HG03103 (cell line): ENCODE data around the gene CDIPT.

Source experiments
- ATAC-seq: cut with Tn5 transposase; IDR thresholded peaks from one replicate; pipeline ENCODE4 v1.9.1; 2021; ENCODE audit warnings: low read depth; ENCODE audit not compliant: unreplicated experiment

CDIPT gene

DNA sequence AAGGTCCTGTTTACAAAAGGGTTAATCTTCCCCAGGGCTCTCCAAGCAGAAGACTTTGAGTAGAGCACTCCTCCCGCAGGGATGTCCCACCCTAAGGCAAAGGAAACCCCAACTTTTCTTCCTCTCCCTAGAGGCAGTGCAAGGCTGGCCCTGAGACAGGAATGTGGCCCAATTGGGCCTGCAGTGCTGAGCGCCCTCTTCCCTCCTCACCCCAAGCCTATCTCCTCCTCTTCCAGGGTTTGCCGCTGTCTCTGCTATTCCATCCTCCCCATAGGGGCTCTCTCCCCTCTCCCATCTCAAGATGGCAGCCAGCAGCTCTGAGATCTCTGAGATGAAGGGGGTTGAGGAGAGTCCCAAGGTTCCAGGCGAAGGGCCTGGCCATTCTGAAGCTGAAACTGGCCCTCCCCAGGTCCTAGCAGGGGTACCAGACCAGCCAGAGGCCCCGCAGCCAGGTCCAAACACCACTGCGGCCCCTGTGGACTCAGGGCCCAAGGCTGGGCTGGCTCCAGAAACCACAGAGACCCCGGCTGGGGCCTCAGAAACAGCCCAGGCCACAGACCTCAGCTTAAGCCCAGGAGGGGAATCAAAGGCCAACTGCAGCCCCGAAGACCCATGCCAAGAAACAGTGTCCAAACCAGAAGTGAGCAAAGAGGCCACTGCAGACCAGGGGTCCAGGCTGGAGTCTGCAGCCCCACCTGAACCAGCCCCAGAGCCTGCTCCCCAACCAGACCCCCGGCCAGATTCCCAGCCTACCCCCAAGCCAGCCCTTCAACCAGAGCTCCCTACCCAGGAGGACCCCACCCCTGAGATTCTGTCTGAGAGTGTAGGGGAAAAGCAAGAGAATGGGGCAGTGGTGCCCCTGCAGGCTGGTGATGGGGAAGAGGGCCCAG, 50.0 kb downstream of the CDIPT start:
- ATAC-seq, result no peak

DNA sequence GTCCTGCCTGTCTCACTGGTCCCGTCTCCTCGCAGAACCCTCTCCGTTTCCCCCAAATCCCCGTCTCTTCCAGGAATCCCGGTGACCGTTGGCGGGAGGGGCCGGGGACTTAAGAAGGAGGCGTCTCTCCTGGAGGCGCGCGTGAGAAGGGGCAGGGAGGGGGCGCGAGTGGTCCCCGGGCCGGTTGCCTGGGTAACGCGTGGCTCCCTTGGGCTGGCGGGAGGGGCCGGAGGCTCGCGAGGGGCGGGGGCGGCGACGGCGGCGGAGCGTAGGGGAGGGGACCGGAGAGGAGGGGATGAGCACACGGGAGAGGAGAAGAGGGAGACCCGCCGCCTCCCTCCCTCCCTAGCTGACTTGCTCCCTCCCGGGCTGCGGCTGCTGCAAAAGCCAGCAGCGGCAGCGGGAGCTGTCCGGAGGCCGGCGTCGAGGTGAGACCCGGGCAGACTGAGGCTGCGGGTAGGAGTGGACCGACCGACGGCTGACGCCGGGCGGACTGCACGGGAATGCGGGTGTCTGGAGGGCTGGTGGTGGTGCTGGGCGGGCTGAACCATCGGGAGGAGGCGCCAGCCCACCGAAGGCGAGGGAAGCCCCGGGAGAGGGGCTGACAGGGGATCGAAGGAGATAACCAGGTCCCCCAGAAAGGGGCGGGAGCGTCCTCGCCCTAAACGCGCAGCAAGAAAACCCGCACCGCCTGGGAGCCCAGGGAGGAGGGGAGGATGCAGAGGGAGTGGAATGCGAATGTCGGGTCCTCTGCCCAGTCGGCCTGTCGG, 50.9 kb downstream of the CDIPT start, which contains the start of gene PRRT2:
TSS of gene PRRT2 (plus strand) at position 298 of the 770 bp plus-strand sequence. CDS start 862 bp downstream, outside the sequence.
- no peak for ATAC-seq

DNA sequence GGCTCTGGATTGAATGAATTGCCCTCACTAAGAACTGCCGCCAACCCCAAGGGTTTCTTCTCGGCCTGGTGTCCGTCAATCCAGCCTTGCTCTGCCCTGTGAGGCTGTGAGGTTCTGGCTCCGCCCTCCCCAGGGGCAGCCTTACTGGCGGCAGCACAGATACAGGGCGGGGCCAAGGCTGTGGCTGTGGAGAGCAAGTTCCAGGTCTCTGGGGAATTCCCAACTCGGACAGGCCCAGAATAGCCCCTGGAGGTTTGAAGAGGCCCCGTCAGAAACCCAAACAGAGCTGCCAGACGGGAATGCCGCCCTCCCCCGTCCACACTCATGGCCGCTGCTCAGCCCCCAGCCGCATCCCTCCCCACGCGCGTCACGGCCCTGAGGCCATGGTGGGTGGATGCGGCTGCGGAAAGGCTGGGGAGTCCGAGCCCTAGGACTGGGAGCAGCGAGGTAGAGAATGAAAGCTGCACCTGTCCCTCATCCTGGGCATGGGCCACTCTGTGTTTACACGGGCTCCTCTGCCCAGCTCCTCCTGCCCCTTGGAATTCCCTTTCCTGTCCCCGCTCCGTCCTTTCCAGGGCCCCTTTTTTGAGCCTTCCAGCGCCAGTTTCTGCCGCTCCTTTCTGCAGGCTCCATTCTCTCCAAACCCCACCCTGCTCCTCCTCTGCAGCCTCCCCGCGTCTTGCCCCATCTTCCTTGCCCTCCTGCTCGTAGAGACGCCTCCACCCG, 51.7 kb downstream of the CDIPT start:
- peak; percentile 26 for ATAC-seq

DNA sequence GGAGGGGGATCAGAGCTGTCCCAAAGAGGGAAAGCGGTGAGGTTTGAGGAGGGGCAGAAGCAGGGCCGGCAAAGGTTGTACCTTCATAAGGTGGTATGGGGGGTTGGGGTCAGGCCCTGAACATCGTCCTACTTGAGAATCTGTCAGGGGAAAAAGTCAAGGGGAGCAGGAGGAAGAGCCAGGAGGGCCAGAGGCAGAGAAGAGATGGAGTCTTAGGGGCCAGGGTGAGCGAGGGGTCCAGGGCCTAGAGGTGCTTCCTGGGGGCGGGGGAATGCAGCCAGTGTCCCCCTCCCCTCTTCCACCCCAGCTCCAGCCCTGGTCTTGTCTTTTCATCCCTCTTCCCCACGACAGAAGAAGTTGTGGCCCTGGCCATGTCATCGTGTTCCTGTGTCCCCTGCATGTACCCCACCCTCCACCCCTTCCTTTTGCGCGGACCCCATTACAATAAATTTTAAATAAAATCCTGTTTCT, 52.3 kb downstream of the CDIPT start:
- ATAC-seq, result no peak

DNA sequence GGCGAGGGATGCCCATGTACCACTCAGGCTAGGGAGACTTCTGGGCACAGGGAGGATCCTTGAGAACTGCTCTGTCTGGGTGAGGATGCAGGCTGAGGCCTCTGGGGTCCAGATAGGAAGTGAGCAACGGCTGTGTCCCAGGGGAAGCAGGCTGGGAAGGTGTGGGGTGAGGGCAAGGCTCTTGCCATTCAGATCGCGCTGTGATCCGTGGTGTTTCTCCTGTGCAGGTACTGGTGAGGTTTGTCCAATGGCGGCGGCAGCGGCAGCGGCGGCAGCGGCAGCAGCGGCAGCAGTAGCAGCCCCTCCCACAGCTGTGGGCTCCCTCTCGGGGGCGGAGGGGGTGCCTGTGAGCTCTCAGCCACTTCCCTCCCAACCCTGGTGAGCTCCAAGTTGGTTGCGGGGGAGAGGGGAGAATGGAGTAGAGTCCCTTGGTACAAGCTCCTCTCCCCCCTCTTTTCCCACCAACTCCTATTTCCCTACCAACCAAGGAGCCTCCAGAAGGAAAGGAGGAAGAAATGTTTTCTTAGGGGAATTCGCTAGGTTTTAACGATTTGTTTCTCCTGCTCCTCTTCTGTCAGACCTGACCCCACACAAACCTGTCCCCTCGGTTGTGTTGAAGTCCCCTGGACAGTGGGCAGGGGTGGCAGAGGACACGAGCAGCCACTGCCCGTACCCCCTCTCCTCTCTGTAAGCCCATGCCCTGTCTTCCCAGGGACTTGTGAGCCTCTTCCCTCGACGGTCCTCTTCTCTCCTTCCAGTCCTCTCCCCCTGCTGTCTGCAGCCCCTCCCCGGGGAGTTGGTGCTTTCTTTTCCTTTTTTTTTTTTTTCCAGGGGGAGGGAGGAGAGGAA, 53.0 kb downstream of the CDIPT start:
- ATAC-seq, result no peak

DNA sequence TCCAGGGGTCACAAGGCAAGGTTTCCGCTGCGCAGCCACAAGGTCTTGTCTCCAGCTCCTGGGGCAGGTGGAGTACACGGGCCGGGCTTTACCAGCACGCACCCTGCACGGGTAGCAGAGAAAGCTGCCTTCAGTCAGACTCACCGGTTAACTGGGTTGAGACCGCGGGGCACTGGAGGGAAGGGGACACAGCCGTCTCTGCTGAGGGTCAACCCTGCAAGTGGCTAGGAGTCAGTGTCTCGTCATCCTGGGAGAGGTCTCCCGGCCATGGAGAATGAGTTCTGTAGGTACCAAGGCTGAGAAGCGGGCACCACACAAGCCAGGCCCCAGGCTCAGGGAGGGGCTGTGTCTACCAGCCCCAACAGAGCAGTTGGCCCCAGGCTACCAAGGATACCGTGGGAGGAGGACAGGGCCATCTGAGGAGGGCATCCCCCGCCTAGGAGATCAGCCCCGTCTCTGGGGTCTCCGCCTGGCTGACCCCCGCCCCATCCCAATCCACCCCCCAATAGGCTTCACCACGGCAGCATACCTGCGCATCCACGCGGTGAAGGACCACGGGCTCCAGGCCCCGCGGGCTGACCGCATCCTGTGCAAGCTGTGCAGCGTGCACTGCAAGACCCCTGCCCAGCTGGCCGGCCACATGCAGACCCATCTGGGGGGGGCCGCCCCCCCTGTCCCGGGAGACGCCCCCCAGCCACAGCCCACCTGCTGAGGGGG, 53.8 kb downstream of the CDIPT start:
- ATAC-seq, result no peak
